ENCODE results near the gene EID3. TPM values are rescaled to one million over a fixed set of nuclear protein-coding genes. Genes with fewer than 3 reads are reported as not detected.

EID3 gene
- total RNA-seq, 1 donor from 2014 or later, result 5.6 TPM

- Mint-ChIP-seq H3K36me3 (peaks cover 30% of the 10 kb centered on the region), H3K9me3 (no peaks in the 10 kb centered on the region), H3K27me3 (ENCODE audit: low read depth) (no peaks in the 10 kb centered on the region), H3K4me1 (no peaks in the 10 kb centered on the region), H3K27ac (no peak overlapping the region), H3K4me3 (no peak overlapping the region)
- TF ChIP-seq, protein P1, sequence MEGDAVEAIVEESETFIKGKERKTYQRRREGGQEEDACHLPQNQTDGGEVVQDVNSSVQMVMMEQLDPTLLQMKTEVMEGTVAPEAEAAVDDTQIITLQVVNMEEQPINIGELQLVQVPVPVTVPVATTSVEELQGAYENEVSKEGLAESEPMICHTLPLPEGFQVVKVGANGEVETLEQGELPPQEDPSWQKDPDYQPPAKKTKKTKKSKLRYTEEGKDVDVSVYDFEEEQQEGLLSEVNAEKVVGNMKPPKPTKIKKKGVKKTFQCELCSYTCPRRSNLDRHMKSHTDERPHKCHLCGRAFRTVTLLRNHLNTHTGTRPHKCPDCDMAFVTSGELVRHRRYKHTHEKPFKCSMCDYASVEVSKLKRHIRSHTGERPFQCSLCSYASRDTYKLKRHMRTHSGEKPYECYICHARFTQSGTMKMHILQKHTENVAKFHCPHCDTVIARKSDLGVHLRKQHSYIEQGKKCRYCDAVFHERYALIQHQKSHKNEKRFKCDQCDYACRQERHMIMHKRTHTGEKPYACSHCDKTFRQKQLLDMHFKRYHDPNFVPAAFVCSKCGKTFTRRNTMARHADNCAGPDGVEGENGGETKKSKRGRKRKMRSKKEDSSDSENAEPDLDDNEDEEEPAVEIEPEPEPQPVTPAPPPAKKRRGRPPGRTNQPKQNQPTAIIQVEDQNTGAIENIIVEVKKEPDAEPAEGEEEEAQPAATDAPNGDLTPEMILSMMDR (IDR thresholded peaks at IDR 0.05; ENCODE audit: unreplicated experiment), result no peak
- no peak for DNase-seq (ENCODE audit: low spot score in 2 of 2, unreplicated experiment in 2 of 2)
These were observed 41.1 kb downstream of the EID3 start for GRCh38 chr12:104344682-104345081.

GRCh38 chr12:104345234-104346066 is 41.9 kb downstream of the EID3 start:
- Mint-ChIP-seq H3K4me3 (no peak overlapping the region), H3K4me1 (no peaks in the 10 kb centered on the region), H3K27me3 (ENCODE audit: low read depth) (no peaks in the 10 kb centered on the region), H3K9me3 (no peaks in the 10 kb centered on the region), H3K27ac (no peak overlapping the region), H3K36me3 (peaks cover 27% of the 10 kb centered on the region)
- TF ChIP-seq, protein P1 (IDR thresholded peaks at IDR 0.05; ENCODE audit: unreplicated experiment), result no peak
- DNase-seq (ENCODE audit: low spot score in 2 of 2, unreplicated experiment in 2 of 2), result no peak

DNA sequence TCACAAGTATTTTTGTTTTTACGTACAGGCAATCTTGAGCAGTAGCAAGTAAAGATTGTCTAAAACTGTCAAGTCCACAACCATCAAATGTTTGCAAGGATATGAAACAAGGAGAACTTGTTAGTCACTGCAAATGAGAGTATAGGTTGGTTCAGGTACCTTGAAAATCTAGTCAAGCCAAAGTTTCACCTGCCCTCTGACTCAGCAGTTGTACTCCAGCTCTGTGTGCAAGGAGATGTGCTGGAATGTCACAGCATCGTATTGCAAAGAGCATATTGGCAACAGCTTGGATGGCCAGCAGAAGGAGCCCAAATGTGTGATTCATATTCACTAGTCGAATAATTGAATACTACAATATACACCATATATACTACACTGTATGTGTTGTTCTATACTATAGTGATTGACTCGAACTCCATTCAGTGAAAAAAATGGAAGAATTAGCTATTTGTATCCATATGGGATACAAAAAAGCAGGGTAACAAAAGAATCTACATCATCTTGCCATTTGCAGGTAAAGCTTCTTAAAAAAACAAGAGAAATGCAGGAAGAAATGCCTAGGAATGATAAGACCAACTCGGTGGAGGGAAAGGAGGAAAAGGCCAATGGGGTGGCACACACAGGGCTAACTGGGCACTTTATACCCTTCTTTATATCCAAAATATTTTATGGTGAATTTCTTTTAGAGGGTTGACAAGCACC is 44.0 kb downstream of the EID3 start:
- DNase-seq (ENCODE audit: low spot score in 2 of 2, unreplicated experiment in 2 of 2), result no peak
- no peaks in the 10 kb centered on the region for H3K4me1 Mint-ChIP-seq
- H3K36me3 Mint-ChIP-seq, result peaks cover 23% of the 10 kb centered on the region
- H3K27ac Mint-ChIP-seq, result no peak overlapping the region
- no peak overlapping the region for H3K4me3 Mint-ChIP-seq
- no peaks in the 10 kb centered on the region for H3K27me3 Mint-ChIP-seq (ENCODE audit: low read depth)
- TF ChIP-seq, protein P1 (IDR thresholded peaks at IDR 0.05; ENCODE audit: unreplicated experiment), result no peak
- H3K9me3 Mint-ChIP-seq, result no peaks in the 10 kb centered on the region

DNA sequence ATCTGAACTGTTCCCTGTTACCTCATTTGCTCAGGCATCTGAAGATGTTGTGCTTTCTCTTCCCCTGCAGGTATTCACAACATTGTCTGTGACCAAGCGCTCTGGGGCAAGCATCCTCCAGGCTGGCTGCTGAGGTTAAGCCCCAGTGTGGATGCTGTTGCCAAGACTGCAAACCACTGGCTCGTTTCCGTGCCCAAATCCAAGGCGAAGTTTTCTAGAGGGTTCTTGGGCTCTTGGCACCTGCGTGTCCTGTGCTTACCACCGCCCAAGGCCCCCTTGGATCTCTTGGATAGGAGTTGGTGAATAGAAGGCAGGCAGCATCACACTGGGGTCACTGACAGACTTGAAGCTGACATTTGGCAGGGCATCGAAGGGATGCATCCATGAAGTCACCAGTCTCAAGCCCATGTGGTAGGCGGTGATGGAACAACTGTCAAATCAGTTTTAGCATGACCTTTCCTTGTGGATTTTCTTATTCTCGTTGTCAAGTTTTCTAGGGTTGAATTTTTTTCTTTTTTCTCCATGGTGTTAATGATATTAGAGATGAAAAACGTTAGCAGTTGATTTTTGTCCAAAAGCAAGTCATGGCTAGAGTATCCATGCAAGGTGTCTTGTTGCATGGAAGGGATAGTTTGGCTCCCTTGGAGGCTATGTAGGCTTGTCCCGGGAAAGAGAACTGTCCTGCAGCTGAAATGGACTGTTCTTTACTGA is 44.9 kb downstream of the EID3 start:
- Mint-ChIP-seq H3K36me3 (peaks cover 19% of the 10 kb centered on the region), H3K4me1 (no peaks in the 10 kb centered on the region), H3K9me3 (no peaks in the 10 kb centered on the region), H3K27ac (no peak overlapping the region), H3K4me3 (no peak overlapping the region), H3K27me3 (ENCODE audit: low read depth) (no peaks in the 10 kb centered on the region)
- no peak for DNase-seq (ENCODE audit: low spot score in 2 of 2, unreplicated experiment in 2 of 2)
- TF ChIP-seq, protein P1 (IDR thresholded peaks at IDR 0.05; ENCODE audit: unreplicated experiment), result no peak

DNA sequence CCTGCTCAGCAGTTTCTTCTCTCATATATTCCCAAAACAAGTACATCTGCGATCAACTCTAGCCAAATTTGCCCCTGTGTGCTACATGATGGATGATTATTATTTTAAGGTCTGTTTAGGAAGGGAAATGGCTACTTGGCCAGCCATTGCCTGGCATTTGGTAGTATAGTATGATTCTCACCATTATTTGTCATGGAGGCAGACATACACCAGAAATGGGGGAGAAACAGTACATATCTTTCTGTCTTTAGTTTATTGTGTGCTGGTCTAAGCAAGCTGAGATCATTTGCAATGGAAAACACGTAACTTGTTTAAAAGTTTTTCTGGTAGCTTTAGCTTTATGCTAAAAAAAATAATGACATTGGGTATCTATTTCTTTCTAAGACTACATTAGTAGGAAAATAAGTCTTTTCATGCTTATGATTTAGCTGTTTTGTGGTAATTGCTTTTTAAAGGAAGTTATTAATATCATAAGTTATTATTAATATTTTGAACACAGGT is 45.5 kb downstream of the EID3 start:
- no peaks in the 10 kb centered on the region for H3K27me3 Mint-ChIP-seq (ENCODE audit: low read depth)
- TF ChIP-seq, protein P1 (IDR thresholded peaks at IDR 0.05; ENCODE audit: unreplicated experiment), result no peak
- no peak overlapping the region for H3K27ac Mint-ChIP-seq
- no peaks in the 10 kb centered on the region for H3K9me3 Mint-ChIP-seq
- H3K4me1 Mint-ChIP-seq, result no peaks in the 10 kb centered on the region
- no peak overlapping the region for H3K4me3 Mint-ChIP-seq
- H3K36me3 Mint-ChIP-seq, result peaks cover 19% of the 10 kb centered on the region
- DNase-seq (ENCODE audit: low spot score in 2 of 2, unreplicated experiment in 2 of 2), result no peak
